ENCODE measurements around the gene TMEM178B. TPM values are rescaled to one million over a fixed set of nuclear protein-coding genes. Genes with fewer than 3 reads are reported as not detected.

Gene TMEM178B
- total and polyA plus RNA-seq, 9 of the 15 experiments (the other 6 are each of a cell fraction or from before 2014, with no cell fraction given) = under 0.01 to 0.03 (median 0.01) TPM; not detected in 5

GRCh38 chr7:141441837-141442627 is 368.2 kb downstream of the TMEM178B start:
- CTCF ChIA-PET (ENCODE audit: low intra/inter-chr PET ratio) = no interaction called here
- peaks cover 0 to 16% of the 10 kb centered on the region in 2 experiments; a peak in 3 of 5 replicates for H3K27me3 ChIP-seq (ENCODE audit: control insufficient read depth in 2 of 2, insufficient read depth in 2 of 2, low read length in 2 of 2)
- TF ChIP-seq TEAD1 (CRISPR knock-in tag; IDR thresholded peaks at IDR 0.05) (no peak), BCL6 (CRISPR knock-in tag; IDR thresholded peaks at IDR 0.05) (no peak), PKNOX1 (IDR thresholded peaks at IDR 0.05) (peak; percentile 56), MEIS2 (IDR thresholded peaks at IDR 0.05; ENCODE audit: partially characterized antibody) (peak; percentile 20), RNF219 (CRISPR knock-in tag; IDR thresholded peaks at IDR 0.05) (no peak), CBFA2T2 (conservative IDR thresholded peaks at IDR 0.05) (no peak), YBX1 (IDR thresholded peaks at IDR 0.05) (no peak), MITF (IDR thresholded peaks at IDR 0.05) (no peak), MAX (CRISPR knock-in tag; IDR thresholded peaks at IDR 0.05) (no peak), USF2 (CRISPR knock-in tag; IDR thresholded peaks at IDR 0.05) (peak; percentile 25; the same call in 1 of the 2 replicates), ZNF384 (IDR thresholded peaks at IDR 0.05; ENCODE audit: low read depth, low read length) (no peak), RBBP5 (IDR thresholded peaks at IDR 0.05; ENCODE audit: borderline replicate concordance, insufficient read depth, low read length, poor library complexity, severe bottlenecking) (peak; percentile 28), ZNF316 (IDR thresholded peaks at IDR 0.05) (no peak), EP400 (IDR thresholded peaks at IDR 0.05) (no peak), PHF21A (IDR thresholded peaks at IDR 0.05; ENCODE audit: borderline replicate concordance, low read depth) (no peak)

More at GRCh38 chr7:141441837-141442627, 368.2 kb downstream of the TMEM178B start:
- no peak for ATAC-seq
- Histone ChIP-seq H3K4me1 (replicated peaks in 1 of 2; ENCODE audit: control insufficient read depth in 2 of 2, insufficient read depth in 2 of 2, low read length in 2 of 2) (no peaks in the 10 kb centered on the region), H3K79me2 (ENCODE audit: control insufficient read depth, insufficient read depth, low read length) (no peaks in the 10 kb centered on the region), H4K20me1 (replicated peaks; ENCODE audit: control insufficient read depth, insufficient read depth, low read length) (0 out of 2 replicates have a peak, but pooled peaks cover 6% of the 10 kb centered on the region), H3K9ac (ENCODE audit: insufficient read depth in 1 of 2, low read depth in 2 of 2, low read length in 2 of 2) (no peak overlapping the region), H3K9me1 (ENCODE audit: control insufficient read depth, insufficient read depth, low read length) (no peaks in the 10 kb centered on the region), H3K4me2 (ENCODE audit: insufficient read depth, low read length) (no peak overlapping the region), H3K27ac (ENCODE audit: extremely low read depth, low read depth, low read length) (no peak overlapping the region), H2AFZ (ENCODE audit: low read depth, low read length) (no peak overlapping the region), H3K4me3 (no peak overlapping the region), H3K9me3 (replicated peaks; ENCODE audit: control insufficient read depth, insufficient read depth, low read depth, low read length) (no peaks in the 10 kb centered on the region), H3K36me3 (ENCODE audit: control insufficient read depth, insufficient read depth, low read length) (no peaks in the 10 kb centered on the region)
- DNase-seq (ENCODE audit: extremely low read depth in 1 of 4, low spot score in 3 of 4) = no peak
- intact Hi-C loops (cut with micrococcal nuclease) = no loop called here
- no TSS peak for BruUV-seq (replicated peaks)
- peak; percentile 51 for FAIRE-seq
- in situ Hi-C loops (cut with MboI) = no loop called here
- POLR2A ChIA-PET = interaction anchor here (0.6 to 0.7 kb wide), 2 partner anchors 9 to 502 kb away, joined by 3 to 4 read pairs; no protein-coding TSS in a partner anchor
- WGBS (ENCODE audit: insufficient coverage, low coverage, missing lambda C conversion rate) = 0% methylated on average over 11 of the region's 11 CpGs
